ENCODE results near the gene STIM2.

DNA sequence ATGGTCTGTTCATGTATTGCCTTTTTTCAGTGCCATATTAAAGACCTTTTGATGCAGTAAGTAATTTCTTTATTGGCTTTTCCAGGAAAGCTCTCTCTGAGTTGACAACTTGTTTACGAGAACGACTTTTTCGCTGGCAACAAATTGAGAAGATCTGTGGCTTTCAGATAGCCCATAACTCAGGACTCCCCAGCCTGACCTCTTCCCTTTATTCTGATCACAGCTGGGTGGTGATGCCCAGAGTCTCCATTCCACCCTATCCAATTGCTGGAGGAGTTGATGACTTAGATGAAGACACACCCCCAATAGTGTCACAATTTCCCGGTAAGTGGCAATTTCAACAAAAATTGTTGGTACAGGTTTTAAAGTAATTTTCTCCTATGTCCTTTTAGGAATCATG is 148.0 kb downstream of the STIM2 start:
- TF ChIP-seq CTCF (conservative IDR thresholded peaks at IDR 0.05; ENCODE audit: low read depth, low read length), result no peak
- no peak for TF ChIP-seq RAD21 (IDR thresholded peaks at IDR 0.05; ENCODE audit: low read length)
- no peak for TF ChIP-seq MXI1 (IDR thresholded peaks at IDR 0.05; ENCODE audit: borderline replicate concordance, low read depth, low read length)
- no peak for TF ChIP-seq BHLHE40 (IDR thresholded peaks at IDR 0.05; ENCODE audit: low read depth, low read length)
- no peak for TF ChIP-seq POLR2A (IDR thresholded peaks at IDR 0.05; ENCODE audit: low read depth, low read length)
- TF ChIP-seq CEBPB (IDR thresholded peaks at IDR 0.05; ENCODE audit: low read depth, low read length), result no peak
- TF ChIP-seq MAFK (IDR thresholded peaks at IDR 0.05; ENCODE audit: low read depth, low read length), result no peak
- TF ChIP-seq FOS (IDR thresholded peaks at IDR 0.05; ENCODE audit: low read depth, low read length), result no peak
- no peak for TF ChIP-seq MAZ (IDR thresholded peaks at IDR 0.05; ENCODE audit: borderline replicate concordance, low read depth, low read length)
